GM13977 (cell line): ENCODE data around the gene TPPP3.

Source experiments
- DNase-seq: peaks from one replicate; pipeline ENCODE4 v3.0.0; 2012; ENCODE audit warnings: low spot score
- in situ Hi-C: fragments of 300-500 bp; cut with MboI; formaldehyde crosslinking; loops from one replicate; pipeline ENCODE4 v1.12.0; 2022; ENCODE audit warnings: low sequenced_read_pairs, low pct_unique_long_range_greater_than_20kb, mixed read lengths, inconsistent platforms; ENCODE audit not compliant: unreplicated experiment
- TF ChIP-seq, protein P1 (sequence below): IDR thresholded peaks from 2 replicates; pipeline ENCODE4 v1.5.1; 2012; ENCODE audit warnings: mild to moderate bottlenecking, control low read depth; ENCODE audit not compliant: insufficient read depth; ENCODE audit errors: extremely low read depth, missing control alignments

The TPPP3 gene

DNA sequence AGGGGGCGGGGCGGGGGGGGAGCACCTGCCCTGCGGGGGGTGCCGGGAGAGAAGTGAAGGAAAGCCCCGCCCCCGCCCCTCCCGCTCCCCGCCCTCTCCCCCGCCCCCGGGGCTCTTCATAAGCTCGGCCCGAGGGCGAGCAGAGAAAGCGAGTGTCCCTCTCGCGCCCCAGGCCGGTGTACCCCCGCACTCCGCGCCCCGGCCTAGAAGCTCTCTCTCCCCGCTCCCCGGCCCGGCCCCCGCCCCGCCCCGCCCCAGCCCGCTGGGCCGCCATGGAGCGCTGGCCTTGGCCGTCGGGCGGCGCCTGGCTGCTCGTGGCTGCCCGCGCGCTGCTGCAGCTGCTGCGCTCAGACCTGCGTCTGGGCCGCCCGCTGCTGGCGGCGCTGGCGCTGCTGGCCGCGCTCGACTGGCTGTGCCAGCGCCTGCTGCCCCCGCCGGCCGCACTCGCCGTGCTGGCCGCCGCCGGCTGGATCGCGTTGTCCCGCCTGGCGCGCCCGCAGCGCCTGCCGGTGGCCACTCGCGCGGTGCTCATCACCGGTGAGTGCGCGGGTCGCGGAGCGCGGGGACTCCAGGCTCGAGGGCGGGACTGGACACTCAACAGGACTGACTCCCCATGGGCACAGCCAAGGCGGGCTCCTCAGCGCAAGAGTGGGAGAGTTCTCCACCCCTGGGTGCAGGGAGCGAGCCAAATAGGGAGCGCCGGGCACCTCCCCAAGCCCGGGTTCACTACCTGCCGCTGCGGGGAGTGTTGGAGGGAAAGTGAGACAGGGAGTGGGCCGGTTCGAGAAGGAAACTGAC, 37.9 kb upstream of the TPPP3 start, which contains the start of gene HSD11B2:
HSD11B2 (plus strand) TSS at position 145 of the 798 bp plus-strand sequence; CDS start at position 273, 128 bp downstream.
- DNase-seq = peak; percentile 75
- in situ Hi-C loops = no loop called here
- TF ChIP-seq, protein P1, sequence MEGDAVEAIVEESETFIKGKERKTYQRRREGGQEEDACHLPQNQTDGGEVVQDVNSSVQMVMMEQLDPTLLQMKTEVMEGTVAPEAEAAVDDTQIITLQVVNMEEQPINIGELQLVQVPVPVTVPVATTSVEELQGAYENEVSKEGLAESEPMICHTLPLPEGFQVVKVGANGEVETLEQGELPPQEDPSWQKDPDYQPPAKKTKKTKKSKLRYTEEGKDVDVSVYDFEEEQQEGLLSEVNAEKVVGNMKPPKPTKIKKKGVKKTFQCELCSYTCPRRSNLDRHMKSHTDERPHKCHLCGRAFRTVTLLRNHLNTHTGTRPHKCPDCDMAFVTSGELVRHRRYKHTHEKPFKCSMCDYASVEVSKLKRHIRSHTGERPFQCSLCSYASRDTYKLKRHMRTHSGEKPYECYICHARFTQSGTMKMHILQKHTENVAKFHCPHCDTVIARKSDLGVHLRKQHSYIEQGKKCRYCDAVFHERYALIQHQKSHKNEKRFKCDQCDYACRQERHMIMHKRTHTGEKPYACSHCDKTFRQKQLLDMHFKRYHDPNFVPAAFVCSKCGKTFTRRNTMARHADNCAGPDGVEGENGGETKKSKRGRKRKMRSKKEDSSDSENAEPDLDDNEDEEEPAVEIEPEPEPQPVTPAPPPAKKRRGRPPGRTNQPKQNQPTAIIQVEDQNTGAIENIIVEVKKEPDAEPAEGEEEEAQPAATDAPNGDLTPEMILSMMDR = no peak

DNA sequence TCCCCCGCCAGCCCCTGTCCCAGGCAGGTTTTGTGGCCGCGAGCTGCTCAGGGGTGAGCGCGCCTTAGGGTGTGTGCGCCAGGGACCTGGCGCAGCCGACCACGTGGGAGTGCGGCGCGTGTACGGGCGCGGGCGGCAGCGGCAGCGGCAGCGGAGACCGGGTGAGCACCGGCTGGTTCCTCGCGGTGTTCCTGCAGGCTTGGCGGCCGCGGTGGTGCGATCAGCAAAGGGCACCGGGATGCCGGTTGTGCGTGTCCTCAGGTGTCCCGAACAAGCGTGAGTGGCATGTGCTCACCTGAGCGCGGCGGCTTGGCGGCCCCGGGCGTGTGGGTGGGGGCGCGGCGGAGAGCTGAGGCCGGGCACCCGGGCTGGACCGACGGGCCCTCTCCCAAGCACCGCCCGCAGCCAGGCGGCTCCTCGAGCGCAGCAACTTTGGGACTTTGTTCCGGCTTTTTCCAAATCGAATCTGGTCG, 37.2 kb upstream of the TPPP3 start:
- TF ChIP-seq, protein P1 = no peak
- in situ Hi-C loops = no loop called here
- DNase-seq = no peak

DNA sequence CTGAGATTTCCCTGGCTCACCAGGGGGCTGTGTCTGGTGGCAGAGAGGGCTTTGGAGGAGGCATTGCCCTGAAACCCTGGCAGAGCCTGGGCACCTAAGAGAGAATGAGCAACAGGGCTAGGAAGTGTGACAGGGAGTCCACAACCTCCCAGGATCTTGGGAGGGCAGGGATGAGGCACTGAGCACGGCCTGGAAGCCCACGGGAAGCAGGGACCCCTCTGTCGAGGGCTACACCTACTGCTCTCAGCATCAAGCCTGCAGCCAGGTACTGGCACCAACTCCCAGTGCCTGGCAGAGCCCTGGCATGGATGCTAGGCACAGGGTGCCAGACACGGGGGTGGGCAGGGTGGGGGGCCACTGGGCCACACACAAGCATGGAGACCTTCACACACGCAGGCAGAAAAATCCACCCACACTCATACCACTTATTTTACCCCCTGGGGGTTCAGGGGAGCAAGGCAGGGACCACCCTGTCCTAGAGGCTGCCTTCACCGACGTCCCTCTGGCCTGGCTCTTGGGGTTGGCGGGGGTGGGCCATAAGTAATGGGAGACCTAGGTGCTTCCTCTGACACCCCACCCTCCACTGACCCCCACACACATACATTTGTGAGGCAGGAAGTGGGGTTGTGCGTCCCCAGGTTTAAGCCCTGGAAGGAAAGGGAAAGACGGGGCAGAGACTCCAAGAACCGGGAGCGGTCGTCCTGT, 36.7 kb upstream of the TPPP3 start:
- in situ Hi-C loops = no loop called here
- TF ChIP-seq, protein P1 = no peak
- DNase-seq = peak; percentile 40

DNA sequence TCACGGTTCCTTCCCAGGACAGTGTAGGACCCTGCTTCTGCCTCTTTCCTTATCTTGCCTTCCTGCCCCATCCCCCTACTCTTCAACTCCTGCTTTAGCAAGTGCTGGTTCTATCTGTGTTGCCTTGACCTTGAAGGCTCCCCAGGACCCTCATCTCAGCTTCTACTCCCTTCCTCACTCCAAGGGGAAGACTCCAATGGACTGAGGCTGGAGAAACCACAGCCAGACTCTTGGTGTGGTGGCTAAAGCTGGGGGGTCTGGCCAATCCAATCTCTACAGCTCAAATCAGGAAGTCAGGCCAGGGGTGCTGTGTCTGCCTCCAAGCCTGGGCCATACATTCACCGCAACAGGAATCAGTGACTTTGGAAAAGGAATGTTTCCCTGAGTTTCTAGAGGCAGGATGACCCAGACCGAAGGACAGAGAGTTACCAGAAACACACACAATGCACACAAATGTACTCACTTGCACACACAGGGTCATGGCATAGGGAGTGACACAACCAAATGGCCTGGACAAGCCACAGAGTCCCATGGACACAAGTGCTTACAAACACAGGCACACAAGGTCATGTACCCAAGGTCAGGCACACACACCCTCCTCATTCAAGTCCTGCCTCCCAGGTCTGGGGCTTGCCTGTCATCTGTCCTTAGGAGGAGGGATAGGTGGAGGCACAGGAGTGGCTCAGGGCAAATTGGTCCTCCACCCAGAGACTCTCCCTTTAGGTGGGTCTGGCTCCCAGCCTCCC, 35.9 kb upstream of the TPPP3 start:
- no peak for DNase-seq
- in situ Hi-C loops = no loop called here
- TF ChIP-seq, protein P1 = no peak

DNA sequence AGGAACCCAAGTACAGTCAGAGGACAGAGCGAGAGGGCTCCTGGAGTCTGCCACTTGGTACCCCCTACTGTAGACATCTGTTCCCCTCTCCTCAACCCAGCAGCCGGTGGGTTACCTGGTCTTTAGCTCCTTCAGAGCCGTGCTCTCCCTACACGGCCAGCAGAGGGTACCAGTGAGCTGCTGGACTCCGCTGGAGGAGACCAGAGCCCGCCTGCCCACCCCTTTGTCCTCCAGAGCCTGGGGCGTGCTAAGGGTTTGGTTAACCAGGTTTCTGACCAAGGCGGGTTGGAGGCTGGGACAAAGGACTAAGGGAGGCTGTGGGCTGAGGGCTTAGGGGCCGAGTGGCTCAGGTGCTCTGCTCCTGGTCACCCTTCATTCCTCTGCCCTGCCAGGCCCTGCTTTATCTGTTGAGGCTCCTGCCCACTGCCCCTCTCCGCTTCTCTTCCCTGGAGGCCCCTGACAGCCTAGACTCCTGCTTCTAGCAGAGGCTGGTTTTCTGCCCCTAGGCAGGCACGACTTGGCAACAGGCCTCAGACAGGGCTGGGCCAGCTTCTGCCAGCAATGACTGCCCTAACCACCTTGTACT, 34.9 kb upstream of the TPPP3 start:
- in situ Hi-C loops = no loop called here
- DNase-seq = peak; percentile 85
- TF ChIP-seq, protein P1 = peak; percentile 87

DNA sequence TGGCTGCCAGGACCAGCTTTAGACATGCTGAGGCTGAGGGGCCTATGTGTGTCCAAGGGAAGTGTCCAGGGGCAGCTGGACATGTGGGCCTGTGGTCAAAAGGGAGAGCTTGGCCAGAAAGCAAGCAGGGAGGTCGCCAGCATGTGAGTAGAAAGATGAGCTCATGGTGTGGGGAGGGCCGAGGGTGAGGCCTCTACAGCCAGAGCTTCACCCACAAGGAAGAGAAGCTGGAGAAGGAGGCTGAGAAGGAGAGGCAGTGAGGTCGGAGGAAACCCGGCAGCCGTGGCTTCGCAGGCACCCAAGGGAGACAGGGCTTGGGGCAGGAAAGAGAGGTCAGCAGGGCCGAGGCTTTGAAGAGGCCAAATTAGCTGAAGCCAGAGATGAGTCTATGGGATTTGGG, 33.7 kb upstream of the TPPP3 start:
- TF ChIP-seq, protein P1 = no peak
- in situ Hi-C loops = no loop called here
- DNase-seq = no peak
